Measurements from ENCODE around the gene RC3H1. TPM values are rescaled to one million over a fixed set of nuclear protein-coding genes. Genes with fewer than 3 reads are reported as not detected.

The RC3H1 gene
- total and polyA plus RNA-seq, 4 donors: 10.8 to 35.6 (median 23.4) TPM

GRCh38 chr1:173925306-173926242 lies 96.6 kb downstream of the RC3H1 start:
- Histone ChIP-seq H3K27me3 (ENCODE audit: control insufficient read depth, insufficient read depth, low read length) (no peaks in the 10 kb centered on the region), H3K4me1 (ENCODE audit: control insufficient read depth, insufficient read depth, low read length) (no peaks in the 10 kb centered on the region), H3K4me3 (ENCODE audit: low read depth, low read length) (no peak overlapping the region), H3K36me3 (ENCODE audit: control insufficient read depth, insufficient read depth, low read length) (no peaks in the 10 kb centered on the region), H3K27ac (ENCODE audit: low read depth, low read length) (no peak overlapping the region), H3K9me3 (ENCODE audit: control insufficient read depth, insufficient read depth, low read length) (no peaks in the 10 kb centered on the region)
- DNase-seq (ENCODE audit: low read depth in 4 of 6, low spot score in 6 of 6): no peak
- WGBS (ENCODE audit: insufficient coverage): 99% methylated on average over 8 of the region's 8 CpGs

- WGBS (ENCODE audit: insufficient coverage): no CpG with 5 or more reads among the region's 5 CpGs
- Histone ChIP-seq H3K27me3 (ENCODE audit: control insufficient read depth, insufficient read depth, low read length) (no peaks in the 10 kb centered on the region), H3K9me3 (ENCODE audit: control insufficient read depth, insufficient read depth, low read length) (no peaks in the 10 kb centered on the region), H3K4me1 (ENCODE audit: control insufficient read depth, insufficient read depth, low read length) (no peaks in the 10 kb centered on the region), H3K27ac (ENCODE audit: low read depth, low read length) (no peak overlapping the region), H3K36me3 (ENCODE audit: control insufficient read depth, insufficient read depth, low read length) (no peaks in the 10 kb centered on the region), H3K4me3 (ENCODE audit: low read depth, low read length) (no peak overlapping the region)
- no peak for DNase-seq (ENCODE audit: low read depth in 4 of 6, low spot score in 6 of 6)
These were observed 101.3 kb downstream of the RC3H1 start for GRCh38 chr1:173920861-173921260.

GRCh38 chr1:173917635-173918493 lies 104.3 kb downstream of the RC3H1 start:
- H3K9me3 ChIP-seq (ENCODE audit: control insufficient read depth, insufficient read depth, low read length): no peaks in the 10 kb centered on the region
- no peak overlapping the region for H3K27ac ChIP-seq (ENCODE audit: low read depth, low read length)
- no peaks in the 10 kb centered on the region for H3K4me1 ChIP-seq (ENCODE audit: control insufficient read depth, insufficient read depth, low read length)
- no peaks in the 10 kb centered on the region for H3K27me3 ChIP-seq (ENCODE audit: control insufficient read depth, insufficient read depth, low read length)
- no peak overlapping the region for H3K4me3 ChIP-seq (ENCODE audit: low read depth, low read length)
- 81% methylated on average over 7 of the region's 12 CpGs for WGBS (ENCODE audit: insufficient coverage)
- DNase-seq (ENCODE audit: low read depth in 4 of 6, low spot score in 6 of 6): no peak
- no peaks in the 10 kb centered on the region for H3K36me3 ChIP-seq (ENCODE audit: control insufficient read depth, insufficient read depth, low read length)

GRCh38 chr1:173917149-173917548 lies 105.0 kb downstream of the RC3H1 start, which contains the start of gene SERPINC1:
Gene SERPINC1, minus strand, starts transcription at chr1:173917327. Its CDS starts 68 bp downstream, at chr1:173917259.
- H3K9me3 ChIP-seq (ENCODE audit: control insufficient read depth, insufficient read depth, low read length): no peaks in the 10 kb centered on the region
- no peaks in the 10 kb centered on the region for H3K36me3 ChIP-seq (ENCODE audit: control insufficient read depth, insufficient read depth, low read length)
- 100% methylated on average over 2 of the region's 3 CpGs for WGBS (ENCODE audit: insufficient coverage)
- H3K27me3 ChIP-seq (ENCODE audit: control insufficient read depth, insufficient read depth, low read length): no peaks in the 10 kb centered on the region
- H3K27ac ChIP-seq (ENCODE audit: low read depth, low read length): no peak within 1 kb of the TSS
- DNase-seq (ENCODE audit: low read depth in 4 of 6, low spot score in 6 of 6): no peak
- H3K4me1 ChIP-seq (ENCODE audit: control insufficient read depth, insufficient read depth, low read length): no peaks in the 10 kb centered on the region
- no peak within 1 kb of the TSS for H3K4me3 ChIP-seq (ENCODE audit: low read depth, low read length)

GRCh38 chr1:173916667-173917066 lies 105.5 kb downstream of the RC3H1 start:
- Histone ChIP-seq H3K27ac (ENCODE audit: low read depth, low read length) (no peak overlapping the region), H3K27me3 (ENCODE audit: control insufficient read depth, insufficient read depth, low read length) (no peaks in the 10 kb centered on the region), H3K36me3 (ENCODE audit: control insufficient read depth, insufficient read depth, low read length) (no peaks in the 10 kb centered on the region), H3K4me1 (ENCODE audit: control insufficient read depth, insufficient read depth, low read length) (no peaks in the 10 kb centered on the region), H3K9me3 (ENCODE audit: control insufficient read depth, insufficient read depth, low read length) (no peaks in the 10 kb centered on the region), H3K4me3 (ENCODE audit: low read depth, low read length) (no peak overlapping the region)
- 94% methylated on average over 2 of the region's 4 CpGs for WGBS (ENCODE audit: insufficient coverage)
- no peak for DNase-seq (ENCODE audit: low read depth in 4 of 6, low spot score in 6 of 6)

GRCh38 chr1:173915596-173915995 lies 106.6 kb downstream of the RC3H1 start:
- Histone ChIP-seq H3K9me3 (ENCODE audit: control insufficient read depth, insufficient read depth, low read length) (no peaks in the 10 kb centered on the region), H3K27me3 (ENCODE audit: control insufficient read depth, insufficient read depth, low read length) (no peaks in the 10 kb centered on the region), H3K4me1 (ENCODE audit: control insufficient read depth, insufficient read depth, low read length) (no peaks in the 10 kb centered on the region), H3K4me3 (ENCODE audit: low read depth, low read length) (no peak overlapping the region), H3K36me3 (ENCODE audit: control insufficient read depth, insufficient read depth, low read length) (no peaks in the 10 kb centered on the region), H3K27ac (ENCODE audit: low read depth, low read length) (no peak overlapping the region)
- WGBS (ENCODE audit: insufficient coverage): 70% methylated on average over 2 of the region's 2 CpGs
- no peak for DNase-seq (ENCODE audit: low read depth in 4 of 6, low spot score in 6 of 6)

- H3K36me3 ChIP-seq (ENCODE audit: control insufficient read depth, insufficient read depth, low read length): no peaks in the 10 kb centered on the region
- DNase-seq (ENCODE audit: low read depth in 4 of 6, low spot score in 6 of 6): no peak
These were observed 107.7 kb downstream of the RC3H1 start for GRCh38 chr1:173914366-173914871.

GRCh38 chr1:173913111-173913510 lies 109.0 kb downstream of the RC3H1 start:
- DNase-seq (ENCODE audit: low read depth in 4 of 6, low spot score in 6 of 6): no peak
- Histone ChIP-seq H3K4me3 (ENCODE audit: low read depth, low read length) (no peak overlapping the region), H3K27ac (ENCODE audit: low read depth, low read length) (no peak overlapping the region), H3K9me3 (ENCODE audit: control insufficient read depth, insufficient read depth, low read length) (no peaks in the 10 kb centered on the region), H3K27me3 (ENCODE audit: control insufficient read depth, insufficient read depth, low read length) (no peaks in the 10 kb centered on the region), H3K36me3 (ENCODE audit: control insufficient read depth, insufficient read depth, low read length) (no peaks in the 10 kb centered on the region), H3K4me1 (ENCODE audit: control insufficient read depth, insufficient read depth, low read length) (no peaks in the 10 kb centered on the region)
- WGBS (ENCODE audit: insufficient coverage): 92% methylated on average over 3 of the region's 3 CpGs

More at GRCh38 chr1:173914366-173914871, 107.7 kb downstream of the RC3H1 start:
- WGBS (ENCODE audit: insufficient coverage): 87% methylated on average over 13 of the region's 13 CpGs
- H3K4me3 ChIP-seq (ENCODE audit: low read depth, low read length): no peak overlapping the region
- H3K9me3 ChIP-seq (ENCODE audit: control insufficient read depth, insufficient read depth, low read length): no peaks in the 10 kb centered on the region
- no peaks in the 10 kb centered on the region for H3K4me1 ChIP-seq (ENCODE audit: control insufficient read depth, insufficient read depth, low read length)
- H3K27me3 ChIP-seq (ENCODE audit: control insufficient read depth, insufficient read depth, low read length): no peaks in the 10 kb centered on the region
- no peak overlapping the region for H3K27ac ChIP-seq (ENCODE audit: low read depth, low read length)

GRCh38 chr1:173903827-173904531 lies 118.2 kb downstream of the RC3H1 start:
- DNase-seq (ENCODE audit: low read depth in 4 of 6, low spot score in 6 of 6): no peak
- Histone ChIP-seq H3K27me3 (ENCODE audit: control insufficient read depth, insufficient read depth, low read length) (no peaks in the 10 kb centered on the region), H3K27ac (ENCODE audit: low read depth, low read length) (no peak overlapping the region), H3K9me3 (ENCODE audit: control insufficient read depth, insufficient read depth, low read length) (no peaks in the 10 kb centered on the region), H3K4me1 (ENCODE audit: control insufficient read depth, insufficient read depth, low read length) (no peaks in the 10 kb centered on the region), H3K36me3 (ENCODE audit: control insufficient read depth, insufficient read depth, low read length) (no peaks in the 10 kb centered on the region), H3K4me3 (ENCODE audit: low read depth, low read length) (no peak overlapping the region)
- WGBS (ENCODE audit: insufficient coverage): 89% methylated on average over 4 of the region's 6 CpGs

Data from spinal cord (tissue), 10 donors.